Forelimb muscle (tissue), 1 donor: ENCODE data around the gene SAV1. TPM values are rescaled to one million over a fixed set of nuclear protein-coding genes. Genes with fewer than 3 reads are reported as not detected.
A peak's percentile ranks its signal among the peaks of the same experiment; 100 is the strongest.
"Not testable (repeated sequence)": the region's sequence is repeated elsewhere in the genome, so short reads cannot be mapped to it uniquely, and the experiment has no call there.

Source experiments
- DNase-seq: peaks from one replicate; pipeline ENCODE4 v3.0.0-alpha.2; 2013; ENCODE audit warnings: low read depth
- polyA plus RNA-seq: library from polyadenylated mRNA; unstranded; fragments of 120-200 nt; gene quantifications from one replicate; pipeline ENCODE4 v1.2.1, GENCODE V29; 2013; ENCODE audit not compliant: insufficient read length

SAV1 gene
- 20.9 TPM for polyA plus RNA-seq

GRCh38 chr14:50667996-50668825, at the start of gene SAV1:
Gene SAV1, minus strand, starts transcription at chr14:50668306. Its CDS starts 339 bp downstream, at chr14:50667967.
- DNase-seq, result peak; percentile 69

GRCh38 chr14:50717811-50718210, 49.7 kb upstream of the SAV1 start:
- DNase-seq, result no peak

GRCh38 chr14:50714450-50715073, 46.5 kb upstream of the SAV1 start:
- DNase-seq, result no peak

GRCh38 chr14:50711043-50711442, 42.9 kb upstream of the SAV1 start:
- no peak for DNase-seq

- no peak for DNase-seq
Observed at GRCh38 chr14:50705026-50705593, 37.0 kb upstream of the SAV1 start.

- no peak for DNase-seq
Observed at GRCh38 chr14:50704454-50705010, 36.4 kb upstream of the SAV1 start.

- DNase-seq, result no peak
Observed at GRCh38 chr14:50697659-50698290, 29.7 kb upstream of the SAV1 start.

GRCh38 chr14:50694260-50694659, 26.2 kb upstream of the SAV1 start:
- DNase-seq, result not testable (repeated sequence)

- no peak for DNase-seq
Observed at GRCh38 chr14:50688875-50689274, 20.8 kb upstream of the SAV1 start.

GRCh38 chr14:50679674-50680073, 11.6 kb upstream of the SAV1 start:
- DNase-seq, result no peak

GRCh38 chr14:50678163-50678562, 10.1 kb upstream of the SAV1 start:
- no peak for DNase-seq

GRCh38 chr14:50677527-50678063, 9.5 kb upstream of the SAV1 start:
- no peak for DNase-seq

GRCh38 chr14:50676814-50677516, 8.9 kb upstream of the SAV1 start:
- DNase-seq, result no peak

GRCh38 chr14:50675597-50675996, 7.5 kb upstream of the SAV1 start:
- no peak for DNase-seq

- no peak for DNase-seq
Observed at GRCh38 chr14:50670866-50671256, 2.8 kb upstream of the SAV1 start.

- DNase-seq, result no peak
Observed at GRCh38 chr14:50670196-50670865, 2.2 kb upstream of the SAV1 start.

GRCh38 chr14:50669441-50669986, 1.4 kb upstream of the SAV1 start:
- no peak for DNase-seq

- DNase-seq, result no peak
Observed at GRCh38 chr14:50668826-50669143, 679 bp upstream of the SAV1 start.

- no peak for DNase-seq
Observed at GRCh38 chr14:50667684-50667995, 466 bp downstream of the SAV1 start.
